GM19239 (cell line): ENCODE data around the gene SMYD2.

Experiments used
- DNase-seq: peaks from one replicate; pipeline ENCODE4 v3.0.0; 2011; ENCODE audit warnings: low spot score; ENCODE audit not compliant: insufficient read length
- FAIRE-seq: peaks from 2 replicates; lab custom pipeline; 2011; peaks lifted over from hg19 to GRCh38; lab: Jason Lieb, UNC

Gene SMYD2

GRCh38 chr1:214300149-214300780 is 19.3 kb downstream of the SMYD2 start:
- no peak for DNase-seq
- no peak for FAIRE-seq

DNA sequence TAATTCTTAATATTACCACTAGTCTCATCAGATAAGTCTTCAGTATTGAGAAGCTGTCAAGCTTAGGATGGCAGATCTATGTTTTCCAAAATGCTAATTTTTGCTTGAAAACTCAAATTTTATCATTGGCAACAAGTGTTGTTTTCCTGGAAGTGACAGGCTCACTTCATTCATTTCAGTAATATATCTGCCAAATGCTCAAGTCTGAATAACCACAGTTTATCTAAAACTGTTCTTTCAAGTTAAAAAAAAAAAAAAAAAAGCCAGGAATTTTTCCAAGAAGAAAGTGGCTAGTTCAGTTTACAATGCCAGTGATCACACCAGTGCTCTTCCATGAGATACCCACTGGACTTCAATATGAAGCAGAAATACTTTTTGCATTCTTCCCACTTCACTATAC is 20.6 kb downstream of the SMYD2 start:
- DNase-seq (no peak), FAIRE-seq (no peak)

GRCh38 chr1:214303141-214303930 is 22.4 kb downstream of the SMYD2 start:
- FAIRE-seq (no peak), DNase-seq (no peak)

- no peak for FAIRE-seq
These were observed 24.3 kb downstream of the SMYD2 start for GRCh38 chr1:214305164-214305751.

GRCh38 chr1:214306269-214306668 is 25.3 kb downstream of the SMYD2 start:
- no peak for FAIRE-seq
- DNase-seq = no peak

More at GRCh38 chr1:214305164-214305751, 24.3 kb downstream of the SMYD2 start:
- DNase-seq = no peak

DNA sequence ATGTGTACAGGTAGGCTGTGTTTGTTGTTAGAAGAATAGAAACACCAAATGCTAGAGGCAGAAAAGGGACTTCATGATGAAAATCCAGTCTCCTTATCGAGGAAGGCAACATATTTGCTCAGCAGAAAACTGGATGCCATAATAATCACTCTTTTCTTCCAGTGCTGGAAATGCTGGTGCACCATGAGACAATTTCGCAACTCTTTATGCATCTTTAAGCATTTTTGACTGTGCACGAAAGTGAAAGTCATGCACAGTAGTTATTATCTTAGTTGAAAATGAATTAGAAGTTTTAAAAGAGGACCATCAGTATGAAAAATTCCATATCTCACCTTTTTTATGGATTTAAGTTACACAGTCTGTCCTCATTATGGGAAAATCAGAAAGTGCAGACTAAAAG is 29.1 kb downstream of the SMYD2 start:
- peak; percentile 49 for FAIRE-seq
- DNase-seq = no peak

GRCh38 chr1:214310777-214311690 is 30.1 kb downstream of the SMYD2 start:
- FAIRE-seq = no peak
- no peak for DNase-seq

DNA sequence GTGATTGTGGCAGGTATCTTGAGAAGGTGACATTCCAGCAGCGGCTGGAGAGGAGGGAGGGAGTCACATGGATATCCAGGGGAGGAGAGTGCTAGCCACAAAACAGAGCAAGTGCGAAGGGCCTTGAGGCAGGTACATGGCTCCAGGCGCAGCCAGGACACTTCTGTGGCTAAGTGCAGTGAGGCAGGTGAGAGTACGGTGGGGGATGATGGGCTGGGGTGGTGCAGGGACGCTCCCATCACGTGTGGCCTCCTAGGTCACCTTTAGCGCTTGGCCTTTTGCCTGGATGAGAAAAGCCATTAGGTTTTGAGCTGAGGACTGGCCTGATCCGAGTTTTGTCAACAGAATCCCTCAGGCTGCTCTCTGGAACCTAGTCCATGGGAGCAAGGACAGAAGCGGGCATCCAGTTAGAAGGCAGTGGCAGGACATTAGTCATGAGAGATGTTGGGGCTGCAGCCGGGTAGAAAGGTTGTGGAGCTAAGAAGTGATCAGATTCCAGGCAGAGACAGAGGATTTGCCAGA is 31.6 kb downstream of the SMYD2 start:
- DNase-seq = no peak
- FAIRE-seq = no peak

- FAIRE-seq (no peak), DNase-seq (no peak)
These were observed 33.4 kb downstream of the SMYD2 start for GRCh38 chr1:214314178-214314843.

- no peak for FAIRE-seq
- no peak for DNase-seq
These were observed 35.6 kb downstream of the SMYD2 start for GRCh38 chr1:214316593-214316992.

DNA sequence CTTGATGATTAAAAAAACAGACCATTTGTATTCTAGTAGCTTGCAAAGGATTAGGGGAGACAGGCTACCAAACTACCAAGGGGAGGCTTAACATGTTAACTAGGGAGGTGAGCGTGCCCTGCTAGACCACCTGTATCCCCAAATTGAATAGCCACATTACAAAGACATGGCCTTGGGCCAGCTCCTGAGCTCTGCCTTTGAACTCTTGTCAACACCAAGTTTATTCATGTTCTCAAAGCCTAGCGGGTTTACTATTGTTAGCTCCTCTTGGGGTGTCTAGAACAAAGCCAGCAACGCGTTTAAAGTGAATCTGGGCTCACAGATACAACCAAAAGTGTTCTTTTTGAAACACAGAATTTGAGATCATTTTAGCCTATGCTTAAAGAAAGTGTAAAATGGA is 36.3 kb downstream of the SMYD2 start:
- DNase-seq = no peak
- FAIRE-seq = no peak

GRCh38 chr1:214317734-214318133 is 36.8 kb downstream of the SMYD2 start:
- DNase-seq (no peak), FAIRE-seq (no peak)

DNA sequence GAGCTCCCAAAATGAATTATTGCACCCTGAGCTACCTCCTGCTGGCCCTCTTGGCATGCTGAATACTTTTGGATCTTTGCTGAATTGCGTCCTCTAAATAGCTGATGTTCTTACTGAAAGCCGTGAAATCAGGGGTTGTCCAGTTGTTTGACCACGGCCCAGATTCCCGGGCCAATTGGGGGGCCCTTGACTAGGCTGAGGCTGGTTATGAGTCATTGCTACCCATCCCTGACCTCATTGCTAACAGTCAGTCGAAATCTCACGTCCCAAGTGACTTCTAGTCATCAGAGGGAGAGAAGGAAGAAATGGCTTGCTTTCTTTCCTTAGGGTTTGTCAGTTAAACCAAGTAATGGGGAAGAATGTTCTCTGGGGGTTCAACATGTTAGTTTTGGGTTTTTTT is 37.4 kb downstream of the SMYD2 start:
- no peak for FAIRE-seq
- DNase-seq = no peak

DNA sequence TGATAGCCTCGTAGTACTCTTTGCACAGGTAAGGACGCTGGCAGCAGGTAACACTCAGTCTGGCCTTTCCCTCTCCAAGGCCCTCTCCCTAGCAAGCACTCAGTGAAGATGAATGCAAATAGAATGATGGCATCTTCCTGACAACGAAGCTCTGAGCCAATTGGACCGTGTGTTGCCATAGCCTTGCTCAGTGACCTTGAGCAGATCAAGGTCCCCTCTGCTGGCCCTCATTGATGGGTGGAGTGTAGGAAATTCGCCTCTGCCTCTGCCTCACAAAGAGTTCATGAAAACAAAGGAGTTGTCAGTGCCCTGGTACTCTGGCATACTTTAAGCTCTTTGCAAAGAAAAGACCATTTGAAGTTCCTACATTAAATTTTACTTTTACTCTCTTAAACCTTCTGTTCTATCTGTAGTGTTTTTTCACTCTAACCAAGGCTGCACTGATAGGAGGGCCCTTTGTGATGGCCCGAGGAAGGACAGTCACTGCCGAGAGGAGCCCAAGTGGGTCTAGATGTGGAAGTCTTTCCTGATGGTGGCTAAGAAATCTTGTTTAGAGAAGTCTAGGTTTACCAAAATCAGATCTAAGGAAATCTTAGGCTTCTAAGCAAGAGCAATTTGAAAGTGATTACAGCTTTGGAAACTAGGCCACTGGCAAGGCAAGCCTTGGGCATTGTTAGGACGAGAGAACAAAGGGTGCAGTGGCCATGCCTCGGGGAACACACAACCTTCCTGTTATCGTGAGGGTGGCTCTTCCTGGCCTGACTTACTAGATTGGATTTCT is 38.2 kb downstream of the SMYD2 start:
- DNase-seq (no peak), FAIRE-seq (no peak)

DNA sequence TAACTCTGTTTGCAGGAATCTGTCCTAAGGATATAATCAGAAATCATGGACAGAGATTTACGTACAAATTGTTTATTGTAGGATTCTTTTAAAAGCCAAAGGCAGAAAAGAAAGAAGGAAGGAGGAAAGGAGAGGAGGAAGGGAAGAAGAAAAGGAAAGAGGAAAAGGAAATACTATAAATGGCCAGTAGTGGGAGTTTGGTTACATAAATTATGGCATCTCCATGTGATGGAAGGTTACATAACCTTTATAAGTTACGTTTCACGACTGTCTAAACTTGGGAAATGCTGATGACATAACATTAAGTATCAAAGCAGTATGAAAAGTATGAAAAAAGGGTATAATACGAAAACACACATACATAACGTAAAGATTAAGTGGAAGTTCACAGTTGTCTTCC is 39.0 kb downstream of the SMYD2 start:
- DNase-seq (no peak), FAIRE-seq (no peak)

- FAIRE-seq = no peak
- no peak for DNase-seq
These were observed 40.9 kb downstream of the SMYD2 start for GRCh38 chr1:214321705-214322453.

GRCh38 chr1:214324896-214325800 is 44.2 kb downstream of the SMYD2 start:
- FAIRE-seq = no peak
- DNase-seq = no peak
